Activated CD4-positive, alpha-beta T cell treated with anti-CD3 and anti-CD28 coated beads for 48 hours (primary cell): Measurements from ENCODE around the gene PPP2R3B.

Experiments
- DNase-seq: peaks from one replicate; pipeline ENCODE4 v3.0.0-alpha.2; 2020

PPP2R3B gene

GRCh38 chrX:370244-370962, 16.3 kb downstream of the PPP2R3B start:
- DNase-seq: no peak

- no peak for DNase-seq
Measured at GRCh38 chrX:369563-370101, 17.1 kb downstream of the PPP2R3B start.

- no peak for DNase-seq
Measured at GRCh38 chrX:368811-369562, 17.7 kb downstream of the PPP2R3B start.

- no peak for DNase-seq
Measured at GRCh38 chrX:367866-368265, 18.8 kb downstream of the PPP2R3B start.

GRCh38 chrX:367349-367748, 19.4 kb downstream of the PPP2R3B start:
- no peak for DNase-seq

- DNase-seq: no peak
Measured at GRCh38 chrX:363621-364375, 22.9 kb downstream of the PPP2R3B start.

GRCh38 chrX:362937-363620, 23.6 kb downstream of the PPP2R3B start:
- DNase-seq: no peak

- DNase-seq: no peak
Measured at GRCh38 chrX:362351-362750, 24.4 kb downstream of the PPP2R3B start.

- DNase-seq: no peak
Measured at GRCh38 chrX:361231-362145, 25.2 kb downstream of the PPP2R3B start.

GRCh38 chrX:360496-361150, 26.1 kb downstream of the PPP2R3B start:
- no peak for DNase-seq

- no peak for DNase-seq
Measured at GRCh38 chrX:358651-359143, 28.0 kb downstream of the PPP2R3B start.

- DNase-seq: peak; percentile 55
Measured at GRCh38 chrX:357693-358471, 28.8 kb downstream of the PPP2R3B start.

GRCh38 chrX:357035-357692, 29.5 kb downstream of the PPP2R3B start:
- no peak for DNase-seq

GRCh38 chrX:356385-357034, 30.2 kb downstream of the PPP2R3B start:
- no peak for DNase-seq

- DNase-seq: no peak
Measured at GRCh38 chrX:355329-356050, 31.2 kb downstream of the PPP2R3B start.

GRCh38 chrX:353566-354535, 32.9 kb downstream of the PPP2R3B start:
- no peak for DNase-seq
